GM19239 (cell line): Measurements from ENCODE around the gene ASAP2.

Experiments used
- DNase-seq: peaks from one replicate; pipeline ENCODE4 v3.0.0; 2011; ENCODE audit warnings: low spot score; ENCODE audit not compliant: insufficient read length
- FAIRE-seq: peaks from 2 replicates; lab custom pipeline; 2011; peaks lifted over from hg19 to GRCh38; lab: Jason Lieb, UNC

ASAP2 gene

GRCh38 chr2:9269695-9270360 lies 63.2 kb downstream of the ASAP2 start:
- FAIRE-seq, result no peak

GRCh38 chr2:9271091-9271490 lies 64.5 kb downstream of the ASAP2 start:
- no peak for DNase-seq

More at GRCh38 chr2:9269695-9270360, 63.2 kb downstream of the ASAP2 start:
- no peak for DNase-seq

GRCh38 chr2:9271691-9272090 lies 65.1 kb downstream of the ASAP2 start:
- FAIRE-seq, result no peak

More at GRCh38 chr2:9271091-9271490, 64.5 kb downstream of the ASAP2 start:
- FAIRE-seq, result no peak

GRCh38 chr2:9273486-9274130 lies 67.0 kb downstream of the ASAP2 start:
- no peak for FAIRE-seq
- no peak for DNase-seq

More at GRCh38 chr2:9271691-9272090, 65.1 kb downstream of the ASAP2 start:
- DNase-seq, result no peak

- DNase-seq (no peak), FAIRE-seq (no peak)
Observed at GRCh38 chr2:9274701-9275343, 68.2 kb downstream of the ASAP2 start.

- DNase-seq, result no peak
Observed at GRCh38 chr2:9275399-9275798, 68.8 kb downstream of the ASAP2 start.

GRCh38 chr2:9276074-9276473 lies 69.5 kb downstream of the ASAP2 start:
- FAIRE-seq, result no peak

More at GRCh38 chr2:9275399-9275798, 68.8 kb downstream of the ASAP2 start:
- no peak for FAIRE-seq

GRCh38 chr2:9276901-9277451 lies 70.4 kb downstream of the ASAP2 start:
- no peak for DNase-seq
- FAIRE-seq, result no peak

More at GRCh38 chr2:9276074-9276473, 69.5 kb downstream of the ASAP2 start:
- DNase-seq, result no peak

DNA sequence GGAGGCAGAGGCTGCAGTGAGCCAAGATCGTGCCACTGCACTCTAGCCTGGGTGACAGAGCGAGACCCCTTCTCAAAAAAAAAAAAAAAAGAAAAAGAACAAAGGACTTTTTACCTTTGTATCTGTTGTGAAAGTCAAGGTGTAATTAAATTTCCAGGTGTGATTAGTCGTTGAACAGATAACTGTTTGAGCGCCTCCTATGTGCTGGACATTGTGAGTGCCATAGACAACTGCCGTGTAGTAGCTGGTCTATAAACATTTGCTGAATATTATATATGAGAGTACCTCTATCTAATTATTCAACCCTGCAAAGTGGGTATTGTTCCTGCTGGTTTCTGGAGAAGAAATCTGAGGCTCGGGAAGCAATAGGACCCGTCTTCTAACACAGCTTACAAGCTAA lies 71.8 kb downstream of the ASAP2 start:
- DNase-seq (no peak), FAIRE-seq (no peak)

DNA sequence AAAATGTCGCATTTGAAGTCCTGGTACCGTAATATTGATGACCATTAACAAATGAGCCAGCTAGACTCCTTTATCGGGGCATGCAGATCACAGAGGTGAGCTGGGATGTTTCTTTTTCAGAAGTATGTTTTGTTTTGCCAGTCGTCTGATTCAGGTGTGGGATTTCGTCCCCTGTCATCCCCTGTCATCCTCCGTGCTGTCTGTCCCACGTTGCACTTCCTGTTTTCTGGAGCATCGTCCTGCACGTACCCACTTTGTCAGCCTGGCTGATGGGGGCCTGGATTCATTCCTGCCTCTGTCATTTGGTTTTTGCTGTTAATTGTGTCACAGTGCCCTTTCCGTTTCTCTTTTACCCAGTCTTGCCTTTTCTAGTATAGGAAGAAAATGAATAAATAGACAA lies 72.8 kb downstream of the ASAP2 start:
- FAIRE-seq, result no peak
- DNase-seq, result no peak

GRCh38 chr2:9280224-9280623 lies 73.6 kb downstream of the ASAP2 start:
- FAIRE-seq (no peak), DNase-seq (no peak)

DNA sequence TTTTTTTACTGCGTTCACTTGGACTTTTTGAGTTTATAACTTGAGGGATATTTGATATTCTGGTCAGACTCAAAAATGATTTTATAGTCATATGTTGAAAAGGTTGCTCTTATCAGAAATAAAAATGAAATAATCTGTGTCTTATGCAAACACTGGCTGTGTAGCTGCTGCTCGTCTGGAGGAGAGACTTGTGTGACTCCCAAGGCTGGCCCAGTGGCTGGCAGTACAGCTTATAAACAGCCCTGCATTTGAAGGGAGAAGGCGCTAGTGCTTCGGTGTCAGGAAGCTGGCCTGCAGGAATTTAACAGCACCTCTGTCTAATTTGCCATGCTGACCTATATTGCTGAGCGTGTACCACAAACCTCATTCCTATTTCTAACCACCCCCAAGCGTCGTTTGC lies 74.5 kb downstream of the ASAP2 start:
- FAIRE-seq (no peak), DNase-seq (no peak)

DNA sequence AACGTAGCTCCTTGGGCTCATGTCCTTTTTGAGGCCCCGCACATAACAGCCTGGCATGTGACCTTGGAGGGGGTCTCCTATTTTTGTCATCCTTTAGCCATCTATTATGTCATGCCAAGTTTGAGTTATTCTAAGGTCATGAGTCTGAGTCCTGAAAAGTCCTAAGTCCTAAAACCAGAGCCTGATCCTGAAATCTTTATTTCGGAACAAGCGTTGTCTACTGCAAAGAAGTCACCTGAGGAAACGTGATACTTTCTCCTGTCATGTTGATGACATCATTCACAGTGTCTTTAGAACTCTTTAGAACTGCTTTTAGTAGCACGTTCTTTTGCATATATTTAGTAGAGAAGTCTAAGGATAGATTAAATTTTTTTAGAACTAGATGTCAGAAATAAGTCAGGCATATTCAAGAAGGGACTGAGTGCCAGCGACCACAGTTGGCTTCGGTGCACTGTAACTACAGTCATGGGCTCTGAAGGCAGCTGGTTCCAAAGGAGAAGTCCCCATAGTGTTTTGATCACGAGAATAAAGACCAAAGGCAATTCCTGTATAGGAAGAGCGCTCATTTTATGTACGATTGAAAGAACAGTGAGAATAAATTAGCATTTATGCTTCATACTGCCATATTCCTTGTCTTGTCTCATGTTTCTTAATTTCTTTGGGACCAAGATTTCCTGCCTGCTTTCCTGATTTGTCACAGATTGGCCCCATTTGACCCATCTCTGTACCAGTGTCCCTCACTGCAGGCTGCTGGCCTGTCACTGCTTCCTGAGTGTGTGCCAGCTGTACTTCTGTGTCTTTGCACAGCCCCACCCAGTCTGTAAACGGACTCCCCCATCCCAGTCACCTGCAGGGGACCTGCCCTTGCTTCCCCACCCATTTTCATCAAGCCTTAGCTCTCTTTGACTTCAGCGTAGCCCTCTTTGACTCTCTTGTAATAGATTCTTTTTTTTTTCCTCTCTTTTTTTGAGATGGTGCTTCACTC lies 75.8 kb downstream of the ASAP2 start:
- FAIRE-seq, result no peak
- no peak for DNase-seq

DNA sequence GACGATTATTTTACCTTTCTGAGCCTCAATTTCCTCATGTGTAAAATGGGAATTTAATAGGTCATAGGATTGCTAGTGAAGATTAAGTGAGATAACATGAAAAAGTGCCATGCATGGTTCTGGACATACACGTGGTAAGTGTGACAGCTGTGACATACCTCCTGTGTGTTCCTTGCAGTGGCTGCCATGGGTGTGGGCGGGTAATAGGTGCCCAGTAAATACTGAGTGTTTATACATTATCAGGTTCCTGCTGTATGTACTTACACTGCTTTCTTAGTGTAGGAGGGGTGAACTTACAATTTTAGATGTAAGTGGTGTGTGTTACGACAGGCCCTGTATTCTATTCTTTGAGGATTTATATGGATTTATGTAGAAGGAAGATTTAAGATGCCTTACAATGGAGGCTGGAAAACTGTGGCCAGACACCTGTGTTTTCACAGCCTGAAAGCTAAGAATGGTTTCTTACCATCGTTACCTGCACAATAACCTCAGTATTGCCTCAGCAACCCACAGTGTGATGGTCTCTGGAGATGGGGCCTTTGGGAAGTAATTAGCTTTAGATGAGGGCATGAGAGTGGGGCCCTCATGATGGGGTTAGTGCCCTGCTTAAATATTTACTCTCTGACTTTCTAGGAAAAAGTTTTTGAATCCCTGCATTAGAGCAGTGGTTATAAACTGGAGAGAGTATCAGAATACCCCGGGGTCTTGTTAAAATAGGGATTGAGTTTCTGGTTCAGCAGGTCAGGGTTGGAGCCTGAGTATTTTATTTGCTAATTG lies 78.1 kb downstream of the ASAP2 start:
- FAIRE-seq, result no peak
- DNase-seq, result no peak

GRCh38 chr2:9285385-9285920 lies 78.8 kb downstream of the ASAP2 start:
- no peak for FAIRE-seq
- DNase-seq, result no peak

DNA sequence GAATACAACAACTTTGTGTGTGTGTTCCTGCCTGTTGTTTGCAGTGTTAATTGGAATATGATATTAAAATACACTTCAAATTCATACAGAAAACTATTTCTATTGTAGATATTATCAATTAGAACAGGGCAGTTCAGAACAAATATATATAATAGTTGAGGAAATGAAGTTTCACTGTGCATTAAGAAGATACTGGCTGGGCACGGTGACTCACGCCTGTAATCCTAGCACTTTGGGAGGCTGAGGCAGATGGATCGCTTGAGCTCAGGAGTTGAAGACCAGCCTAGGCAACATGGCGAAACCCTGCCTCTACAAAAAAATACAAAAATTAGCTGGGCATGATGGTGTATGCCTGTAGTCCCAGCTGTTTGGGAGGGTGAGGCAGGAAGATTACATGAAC lies 79.3 kb downstream of the ASAP2 start:
- no peak for DNase-seq
- no peak for FAIRE-seq

- no peak for FAIRE-seq
- DNase-seq, result no peak
Observed at GRCh38 chr2:9286554-9287399, 80.2 kb downstream of the ASAP2 start.
